ENCODE results near the gene U2AF2. TPM values are rescaled to one million over a fixed set of nuclear protein-coding genes. Genes with fewer than 3 reads are reported as not detected.

Gene U2AF2
- total RNA-seq, 2 experiments from 2014 or later: 211 to 264 TPM

DNA sequence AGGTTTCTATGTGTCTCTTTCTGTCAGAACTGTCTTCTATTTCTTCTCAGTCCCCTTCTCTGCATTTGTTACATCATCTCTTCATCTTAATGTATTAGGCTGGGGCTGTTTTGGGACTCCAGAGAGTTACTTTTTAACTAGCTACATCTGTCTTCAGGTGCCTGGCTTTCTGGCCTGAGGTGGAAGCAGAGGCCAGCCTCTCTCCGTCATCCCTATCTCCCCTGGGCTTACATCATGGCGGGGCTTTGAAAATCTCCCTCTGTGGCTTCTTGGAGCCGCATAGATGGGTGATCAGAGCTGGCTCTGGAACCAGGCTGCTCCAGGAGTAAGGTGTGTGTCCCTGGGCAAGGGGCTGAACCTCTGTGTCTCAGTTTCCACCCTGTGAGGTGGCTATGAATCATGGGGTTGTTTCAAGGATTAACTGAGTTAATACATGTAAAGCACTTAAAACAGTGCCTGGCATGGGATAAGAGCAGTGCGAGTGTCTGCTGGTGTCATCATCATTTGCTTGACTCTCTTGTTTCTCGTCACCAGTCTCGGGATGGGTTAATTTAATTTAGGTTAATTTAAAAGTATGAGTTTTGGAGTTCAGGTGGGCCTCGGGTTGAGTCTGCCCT is 22.2 kb downstream of the U2AF2 start:
- intact Hi-C loops (cut with micrococcal nuclease; ENCODE audit: unreplicated experiment): loop anchor here (5.0 kb wide), 2 partner anchors 130 to 155 kb away; partner anchors contain the start of gene NLRP11
- peaks cover 86% of the 10 kb centered on the region for H3K36me3 ChIP-seq (ENCODE audit: insufficient read depth, low read length)
- peaks cover 55% of the 10 kb centered on the region for H3K4me1 ChIP-seq (ENCODE audit: insufficient read depth, low read length, poor library complexity, severe bottlenecking)

DNA sequence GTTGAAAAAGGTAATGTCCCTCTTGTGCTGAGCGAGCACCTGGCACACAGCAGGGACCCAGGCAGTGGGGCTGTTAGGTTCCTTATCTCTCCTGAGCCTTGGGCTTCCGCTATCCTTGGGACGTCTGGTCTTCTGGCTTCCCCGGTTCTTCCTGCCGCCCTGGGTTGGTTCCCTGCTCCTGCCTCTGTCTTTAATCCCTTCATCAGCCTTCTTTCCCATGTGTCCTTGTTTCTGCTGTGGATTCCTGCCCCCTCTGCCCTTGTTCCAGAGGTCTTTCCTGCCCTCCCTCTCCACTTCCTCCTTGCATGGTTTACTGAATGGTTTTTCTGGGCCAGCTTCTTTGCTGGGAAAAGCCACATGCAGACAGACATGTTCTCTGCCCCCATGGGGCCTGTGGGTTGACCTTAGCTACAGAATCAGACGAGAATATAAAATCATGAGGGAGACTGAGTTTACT is 22.8 kb downstream of the U2AF2 start:
- Histone ChIP-seq H3K9me3 (ENCODE audit: low read length) (no peaks in the 10 kb centered on the region), H3K27ac (ENCODE audit: low read depth, low read length, poor library complexity, severe bottlenecking) (peak overlapping the region; percentile 97), H3K9me2 (ENCODE audit: insufficient read depth, low read length) (no peaks in the 10 kb centered on the region), H3K4me2 (ENCODE audit: low read length) (peak overlapping the region; percentile 92), H3K4me1 (ENCODE audit: insufficient read depth, low read length, poor library complexity, severe bottlenecking) (peaks cover 55% of the 10 kb centered on the region), H4K20me1 (ENCODE audit: insufficient read depth, low read length) (no peaks in the 10 kb centered on the region; the same call in 1 of the 2 replicates), H3K79me2 (ENCODE audit: insufficient read depth, low read depth, low read length) (peaks cover 79% of the 10 kb centered on the region), H3K36me3 (ENCODE audit: insufficient read depth, low read length) (peaks cover 85% of the 10 kb centered on the region), H3K4me3 (ENCODE audit: low read depth, low read length, poor library complexity, severe bottlenecking) (peak overlapping the region; percentile 95), H2AFZ (ENCODE audit: low read length) (no peak overlapping the region)
- ChIA-PET POLR2A (interaction anchor here (2.3 kb wide), 1 partner anchor 21 kb away, joined by 6 read pairs; no protein-coding TSS in a partner anchor), CTCF (ENCODE audit: unreplicated experiment) (no interaction called here)
- peak; percentile 50 for DNase-seq (ENCODE audit: low spot score)
- TF ChIP-seq CTCF (conservative IDR thresholded peaks at IDR 0.05; ENCODE audit: low read length) (no peak), EZH2phosphoT487 (IDR thresholded peaks at IDR 0.05; ENCODE audit: borderline replicate concordance, low read depth, low read length) (no peak)
- intact Hi-C loops (cut with micrococcal nuclease; ENCODE audit: unreplicated experiment): loop anchor here (2.0 to 5.0 kb wide), 3 partner anchors 23 to 155 kb away; partner anchors contain the start of genes NLRP11 and U2AF2
- BruUV-seq (replicated peaks): no TSS peak

More for the DNA sequence above, 22.2 kb downstream of the U2AF2 start:
- Histone ChIP-seq H3K4me2 (ENCODE audit: low read length) (peak overlapping the region; percentile 92), H4K20me1 (ENCODE audit: insufficient read depth, low read length) (no peaks in the 10 kb centered on the region; the same call in 1 of the 2 replicates), H3K79me2 (ENCODE audit: insufficient read depth, low read depth, low read length) (peaks cover 80% of the 10 kb centered on the region), H2AFZ (ENCODE audit: low read length) (no peak overlapping the region), H3K4me3 (ENCODE audit: low read depth, low read length, poor library complexity, severe bottlenecking) (peak overlapping the region; percentile 95), H3K27ac (ENCODE audit: low read depth, low read length, poor library complexity, severe bottlenecking) (peak overlapping the region; percentile 97), H3K9me3 (ENCODE audit: low read length) (no peaks in the 10 kb centered on the region), H3K9me2 (ENCODE audit: insufficient read depth, low read length) (no peaks in the 10 kb centered on the region)
- BruUV-seq (replicated peaks): no TSS peak
- POLR2A ChIA-PET: interaction anchor here (2.3 kb wide), 1 partner anchor 20 kb away, joined by 6 read pairs; no protein-coding TSS in a partner anchor
- no peak for TF ChIP-seq EZH2phosphoT487 (IDR thresholded peaks at IDR 0.05; ENCODE audit: borderline replicate concordance, low read depth, low read length)
- TF ChIP-seq CTCF (conservative IDR thresholded peaks at IDR 0.05; ENCODE audit: low read length): no peak
- CTCF ChIA-PET (ENCODE audit: unreplicated experiment): no interaction called here
- DNase-seq (ENCODE audit: low spot score): no peak

Measured in OCI-LY7 (cell line).